Stimulated activated CD4-positive, alpha-beta T cell treated with anti-CD3 and anti-CD28 coated beads, Interleukin-2, amount 100 ng/mL, for 4 hours (primary cell): ENCODE measurements around the gene FCGBP.
"Not testable (repeated sequence)": the region's sequence is repeated elsewhere in the genome, so short reads cannot be mapped to it uniquely, and the experiment has no call there.

ENCODE experiments used
- DNase-seq: peaks from one replicate; pipeline ENCODE4 v3.0.0-alpha.2; 2020; ENCODE audit warnings: low read depth

The FCGBP gene

DNA sequence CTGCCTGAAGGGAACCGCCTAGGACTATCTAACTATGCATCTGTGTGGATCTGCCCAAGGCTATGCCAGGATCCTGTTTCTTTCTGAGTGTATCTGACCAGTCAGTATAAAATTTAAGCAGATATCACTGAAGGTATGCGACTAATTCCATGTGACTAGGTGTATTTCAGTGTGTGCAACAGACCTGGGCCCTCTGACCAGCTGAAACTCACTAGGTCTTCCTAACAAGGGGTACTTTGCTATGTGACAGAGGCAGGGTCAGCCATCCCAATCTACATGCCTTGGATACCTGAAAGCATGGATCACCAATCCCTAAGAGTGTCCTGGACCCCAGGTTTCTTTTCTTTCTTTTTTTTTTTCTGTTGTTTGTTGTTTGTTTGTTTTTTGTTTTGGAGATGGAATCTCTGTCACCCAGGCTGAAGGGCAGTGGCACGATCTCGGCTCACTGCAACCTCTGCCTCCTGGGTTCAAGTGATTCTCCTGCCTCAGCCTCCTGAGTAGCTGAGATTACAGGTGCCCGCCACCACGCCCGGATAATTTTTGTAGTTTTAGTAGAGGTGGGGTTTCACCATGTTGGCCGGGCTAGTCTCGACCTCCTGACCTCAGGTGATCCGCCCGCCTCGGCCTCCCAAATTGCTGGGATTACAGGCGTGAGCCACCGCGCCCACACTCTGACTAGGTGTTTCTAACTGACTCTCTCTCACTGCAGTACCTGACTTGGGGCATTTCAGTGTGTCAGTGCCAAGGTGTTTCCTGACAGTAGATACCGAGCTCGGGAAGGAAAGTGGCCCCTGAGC lies 43.5 kb downstream of the FCGBP start:
- DNase-seq: no peak

DNA sequence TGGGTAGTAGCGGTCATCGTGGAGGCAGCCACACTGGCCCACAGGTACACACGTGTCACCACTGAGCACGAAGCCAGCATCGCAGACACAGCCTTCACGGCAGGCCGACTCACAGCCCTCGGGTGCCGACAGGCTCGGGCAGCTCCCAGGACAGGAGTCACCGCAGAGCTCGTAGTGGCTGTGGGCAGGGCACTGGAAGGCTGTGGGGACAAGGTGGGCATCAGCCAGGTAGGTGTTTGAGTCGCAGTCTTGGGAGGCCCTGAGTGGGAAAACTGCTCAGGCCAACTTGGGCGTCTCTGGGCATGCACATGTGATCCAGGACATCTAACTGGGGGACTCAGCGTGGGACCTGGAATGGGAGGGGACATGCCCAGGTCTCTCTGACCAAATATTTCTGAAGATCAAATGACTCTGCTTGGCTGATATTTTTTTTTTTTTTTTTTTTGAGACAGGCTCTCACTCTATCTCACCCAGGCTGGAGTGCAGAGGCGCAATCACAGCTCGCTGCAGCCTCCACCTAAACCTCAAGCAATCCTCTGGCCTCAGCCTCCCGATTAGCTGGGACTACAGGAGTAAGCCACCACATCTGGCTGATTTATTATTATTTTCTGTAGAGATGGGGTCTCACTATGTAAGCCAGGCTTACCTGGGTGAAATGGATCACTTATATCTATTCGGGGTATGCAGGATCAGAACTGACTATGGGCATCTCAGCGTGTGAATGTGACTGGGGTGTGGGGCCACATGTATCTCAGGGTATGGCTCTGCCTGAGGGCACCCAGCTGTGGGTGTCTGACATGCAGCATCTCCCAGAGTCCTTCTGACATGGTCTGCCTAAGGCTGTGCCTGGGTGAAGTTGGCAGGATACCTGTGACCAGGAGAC lies 44.3 kb downstream of the FCGBP start:
- not testable (repeated sequence) for DNase-seq

- DNase-seq: not testable (repeated sequence)
Measured at GRCh38 chr19:39887456-39887951, 46.9 kb downstream of the FCGBP start.

DNA sequence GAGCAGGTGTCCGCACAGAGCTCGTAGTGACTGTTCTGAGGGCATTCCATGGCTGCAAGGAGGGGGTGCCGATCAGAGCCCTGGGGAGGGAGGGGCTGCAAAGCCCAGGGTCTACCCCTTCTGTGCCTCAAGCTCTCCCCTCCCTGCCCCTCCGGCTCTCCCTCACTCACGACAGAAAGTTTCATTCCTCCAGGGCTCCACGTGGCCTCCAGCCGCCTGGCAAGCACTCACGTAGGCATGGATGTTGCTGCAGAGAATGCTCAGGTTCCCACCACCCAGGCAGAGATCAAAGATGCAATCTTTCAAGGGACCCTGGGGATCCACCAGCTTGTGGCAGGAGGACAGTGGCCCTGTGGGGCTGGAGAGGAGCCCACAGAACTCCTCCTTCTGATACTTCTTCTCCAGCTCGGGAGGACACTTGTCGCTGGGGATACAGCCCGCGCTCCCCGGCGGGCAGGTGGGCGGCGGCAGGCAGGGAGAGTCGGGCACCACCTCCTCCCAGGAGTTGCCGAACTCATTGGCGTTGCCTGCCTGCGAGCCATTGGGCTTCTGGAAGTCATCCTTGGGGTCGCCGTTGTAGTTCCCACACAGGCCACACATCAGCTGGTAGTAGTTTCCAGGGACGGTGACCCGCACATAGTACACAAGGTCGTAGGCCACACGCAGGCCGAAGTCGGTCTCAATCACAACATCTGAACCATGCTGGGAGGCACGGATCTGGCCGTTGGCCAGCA lies 48.4 kb downstream of the FCGBP start:
- DNase-seq: not testable (repeated sequence)

DNA sequence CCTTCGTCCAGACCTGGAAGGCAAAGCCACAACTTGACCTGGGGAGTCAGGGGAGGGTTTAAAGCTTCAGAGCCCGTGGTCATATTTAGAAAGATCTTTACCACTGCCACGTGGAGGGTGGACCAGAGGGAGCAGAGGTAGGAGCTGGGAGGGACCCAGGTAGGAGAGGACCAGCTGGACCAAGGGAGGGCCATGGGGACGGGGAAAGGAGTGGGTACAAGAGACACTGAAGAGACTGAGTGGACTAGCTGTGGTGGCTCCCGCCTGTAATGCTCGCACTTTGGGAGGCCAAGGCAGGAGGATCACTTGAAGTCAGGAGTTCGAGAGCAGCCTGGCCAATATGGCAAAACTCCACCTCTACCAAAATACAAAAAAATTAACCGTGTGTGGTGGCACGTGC lies 49.7 kb downstream of the FCGBP start:
- DNase-seq: not testable (repeated sequence)
